ENCODE data around the gene NDUFS6.

DNA sequence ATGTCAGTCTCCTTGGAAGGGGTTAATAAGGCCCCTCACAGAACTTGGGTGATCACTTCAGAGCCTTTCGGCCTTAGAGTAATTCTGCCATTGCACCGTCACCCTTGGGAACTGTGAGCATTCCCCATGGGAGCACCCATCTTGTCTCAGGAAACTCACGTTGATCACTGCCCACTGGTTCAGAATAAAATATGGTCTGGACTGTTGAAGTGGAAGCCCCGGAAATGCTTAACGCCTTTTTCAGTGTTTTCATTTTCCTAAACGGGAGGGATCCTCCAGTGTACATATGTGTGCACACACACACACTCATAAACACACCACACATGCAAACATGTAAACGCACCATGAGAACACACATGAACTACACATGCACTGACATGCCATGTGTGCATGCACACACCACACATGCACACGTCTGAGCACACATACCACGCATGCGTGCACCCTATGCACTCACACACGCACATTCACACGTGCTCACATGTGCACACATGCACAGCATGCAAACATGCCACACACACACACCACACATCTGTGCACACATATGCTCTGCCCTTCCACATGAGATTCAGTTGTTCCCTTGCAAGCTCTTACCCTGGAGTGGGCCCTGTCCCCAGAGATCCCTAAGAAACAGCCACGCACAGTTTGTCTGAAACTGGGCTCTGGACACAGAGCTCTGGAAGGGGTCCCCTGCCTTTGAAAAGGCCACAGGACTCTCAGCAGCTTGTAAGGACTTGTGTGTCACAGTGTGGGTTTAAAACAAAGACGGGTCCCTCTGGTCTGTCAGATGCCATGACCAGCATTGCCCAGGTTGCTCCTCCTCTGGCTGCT, 18.6 kb upstream of the NDUFS6 start:
- no peak for TF ChIP-seq POLR2A (IDR thresholded peaks at IDR 0.05)
- TF ChIP-seq, protein P1, sequence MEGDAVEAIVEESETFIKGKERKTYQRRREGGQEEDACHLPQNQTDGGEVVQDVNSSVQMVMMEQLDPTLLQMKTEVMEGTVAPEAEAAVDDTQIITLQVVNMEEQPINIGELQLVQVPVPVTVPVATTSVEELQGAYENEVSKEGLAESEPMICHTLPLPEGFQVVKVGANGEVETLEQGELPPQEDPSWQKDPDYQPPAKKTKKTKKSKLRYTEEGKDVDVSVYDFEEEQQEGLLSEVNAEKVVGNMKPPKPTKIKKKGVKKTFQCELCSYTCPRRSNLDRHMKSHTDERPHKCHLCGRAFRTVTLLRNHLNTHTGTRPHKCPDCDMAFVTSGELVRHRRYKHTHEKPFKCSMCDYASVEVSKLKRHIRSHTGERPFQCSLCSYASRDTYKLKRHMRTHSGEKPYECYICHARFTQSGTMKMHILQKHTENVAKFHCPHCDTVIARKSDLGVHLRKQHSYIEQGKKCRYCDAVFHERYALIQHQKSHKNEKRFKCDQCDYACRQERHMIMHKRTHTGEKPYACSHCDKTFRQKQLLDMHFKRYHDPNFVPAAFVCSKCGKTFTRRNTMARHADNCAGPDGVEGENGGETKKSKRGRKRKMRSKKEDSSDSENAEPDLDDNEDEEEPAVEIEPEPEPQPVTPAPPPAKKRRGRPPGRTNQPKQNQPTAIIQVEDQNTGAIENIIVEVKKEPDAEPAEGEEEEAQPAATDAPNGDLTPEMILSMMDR (IDR thresholded peaks at IDR 0.05), result no peak
